ENCODE measurements around the gene MYO3A. TPM values are rescaled to one million over a fixed set of nuclear protein-coding genes. Genes with fewer than 3 reads are reported as not detected.

MYO3A gene
- total and polyA plus RNA-seq, 7 donors = 0.03 to 0.32 (median 0.04) TPM; not detected in 3

DNA sequence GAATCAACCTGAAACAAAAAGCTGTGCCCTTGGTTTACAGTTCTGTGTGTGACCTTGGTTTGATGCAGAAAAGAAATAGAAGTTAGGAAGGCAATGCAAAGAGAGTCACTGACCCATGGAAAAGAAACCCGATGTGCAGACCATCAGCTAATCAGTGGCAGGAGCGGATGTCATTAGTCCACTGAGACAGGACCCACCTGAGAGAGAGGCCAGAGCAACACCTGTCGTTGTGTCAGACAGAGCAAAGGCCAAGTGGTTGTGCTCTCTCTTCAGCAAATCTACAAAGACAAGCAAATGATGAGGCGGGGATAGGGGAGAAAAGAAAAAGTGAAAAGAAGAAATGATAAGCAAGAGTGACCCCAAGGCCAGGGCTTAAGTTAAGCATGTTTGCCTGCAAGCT lies 291.3 kb downstream of the MYO3A start:
- Histone ChIP-seq H3K27ac (no peak overlapping the region), H3K9me3 (no peaks in the 10 kb centered on the region), H3K4me3 (no peak overlapping the region), H3K36me3 (ENCODE audit: insufficient read depth in 1 of 2, low read depth in 1 of 2) (no peaks in the 10 kb centered on the region), H3K27me3 (ENCODE audit: insufficient read depth in 3 of 3, low read length in 2 of 3) (peaks cover 4 to 18% (median 8%) of the 10 kb centered on the region in 3 donors), H3K4me1 (no peaks in the 10 kb centered on the region)
- intact Hi-C loops (cut with DNase I) = no loop called here
- TF ChIP-seq, protein P1, sequence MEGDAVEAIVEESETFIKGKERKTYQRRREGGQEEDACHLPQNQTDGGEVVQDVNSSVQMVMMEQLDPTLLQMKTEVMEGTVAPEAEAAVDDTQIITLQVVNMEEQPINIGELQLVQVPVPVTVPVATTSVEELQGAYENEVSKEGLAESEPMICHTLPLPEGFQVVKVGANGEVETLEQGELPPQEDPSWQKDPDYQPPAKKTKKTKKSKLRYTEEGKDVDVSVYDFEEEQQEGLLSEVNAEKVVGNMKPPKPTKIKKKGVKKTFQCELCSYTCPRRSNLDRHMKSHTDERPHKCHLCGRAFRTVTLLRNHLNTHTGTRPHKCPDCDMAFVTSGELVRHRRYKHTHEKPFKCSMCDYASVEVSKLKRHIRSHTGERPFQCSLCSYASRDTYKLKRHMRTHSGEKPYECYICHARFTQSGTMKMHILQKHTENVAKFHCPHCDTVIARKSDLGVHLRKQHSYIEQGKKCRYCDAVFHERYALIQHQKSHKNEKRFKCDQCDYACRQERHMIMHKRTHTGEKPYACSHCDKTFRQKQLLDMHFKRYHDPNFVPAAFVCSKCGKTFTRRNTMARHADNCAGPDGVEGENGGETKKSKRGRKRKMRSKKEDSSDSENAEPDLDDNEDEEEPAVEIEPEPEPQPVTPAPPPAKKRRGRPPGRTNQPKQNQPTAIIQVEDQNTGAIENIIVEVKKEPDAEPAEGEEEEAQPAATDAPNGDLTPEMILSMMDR (IDR thresholded peaks at IDR 0.05) = no peak
- no peak for ATAC-seq
- DNase-seq = no peak
- WGBS, 3 donors = 75% methylated on average over 4 of the region's 4 CpGs

DNA sequence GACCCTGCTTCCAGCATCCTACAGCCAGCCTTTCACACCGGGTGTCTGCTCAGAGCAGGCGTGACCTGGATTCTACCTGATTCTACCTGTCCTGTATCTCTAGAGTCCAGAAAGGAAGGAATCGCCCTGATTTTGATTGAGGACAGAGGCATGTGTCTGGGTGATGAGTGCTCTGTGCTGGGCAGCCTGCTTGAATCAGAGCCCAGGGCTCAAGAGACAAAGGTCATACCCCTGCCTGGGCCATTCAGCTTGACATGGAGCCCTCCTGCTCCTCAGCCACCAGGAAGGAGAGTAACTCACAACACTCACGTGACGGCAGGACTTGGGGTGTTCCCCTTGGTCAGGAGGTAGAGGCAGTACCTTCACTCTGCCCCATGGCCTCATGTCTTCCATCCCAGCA lies 293.8 kb downstream of the MYO3A start:
- no peak for ATAC-seq
- H3K4me1 ChIP-seq = no peaks in the 10 kb centered on the region
- no peaks in the 10 kb centered on the region for H3K36me3 ChIP-seq (ENCODE audit: insufficient read depth in 1 of 2, low read depth in 1 of 2)
- intact Hi-C loops (cut with DNase I) = no loop called here
- no peak overlapping the region for H3K27ac ChIP-seq
- no peak for DNase-seq
- H3K27me3 ChIP-seq (ENCODE audit: insufficient read depth in 3 of 3, low read length in 2 of 3) = peaks cover 0 to 5% (median 0%) of the 10 kb centered on the region in 3 donors
- H3K4me3 ChIP-seq = no peak overlapping the region
- TF ChIP-seq, protein P1 (IDR thresholded peaks at IDR 0.05) = no peak
- WGBS, 3 donors = 83 to 95% (median 83%) methylated on average over 5 of the region's 5 CpGs
- H3K9me3 ChIP-seq = no peaks in the 10 kb centered on the region

DNA sequence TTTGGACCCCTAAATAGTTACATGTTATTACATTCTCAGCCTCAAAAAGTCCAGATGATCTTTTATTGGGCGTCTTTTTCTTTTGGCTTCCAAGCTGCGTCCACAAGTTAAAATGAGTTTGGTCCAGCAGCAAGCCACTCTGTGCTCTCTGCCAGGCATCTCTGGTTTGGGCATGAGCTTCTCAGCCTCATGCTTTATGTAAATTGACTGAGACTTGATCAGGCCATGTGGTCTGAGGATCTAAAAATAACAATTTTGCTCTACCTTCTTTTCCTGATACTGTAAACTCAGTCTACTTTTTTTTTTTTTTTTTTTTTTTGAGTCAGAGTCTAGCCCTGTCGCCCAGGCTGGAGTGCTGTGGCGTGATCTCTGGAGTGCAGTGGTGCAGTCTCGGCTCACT lies 298.1 kb downstream of the MYO3A start:
- H3K4me3 ChIP-seq = no peak overlapping the region
- WGBS, 3 donors = 86 to 90% (median 90%) methylated on average over 5 of the region's 5 CpGs

DNA sequence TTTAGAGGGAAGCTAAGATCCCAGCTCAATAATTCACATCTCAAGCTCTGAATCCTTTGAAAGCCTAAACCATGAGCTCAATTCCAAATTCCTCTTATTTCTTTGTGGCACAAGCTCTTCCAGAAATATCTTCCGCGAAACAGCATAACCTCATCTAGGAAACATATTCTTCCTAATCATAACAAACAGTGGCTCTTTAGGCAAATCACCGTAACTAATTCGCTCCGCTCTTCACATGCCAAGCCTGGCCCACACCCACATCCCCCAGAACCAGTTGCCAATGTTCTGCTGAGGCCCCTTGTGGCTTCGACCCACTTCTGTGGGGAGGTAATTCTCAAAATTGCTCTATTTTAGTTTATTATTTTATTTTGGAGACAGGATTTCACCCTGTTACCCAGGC lies 301.7 kb downstream of the MYO3A start:
- Histone ChIP-seq H3K27ac (no peak overlapping the region), H3K4me1 (no peaks in the 10 kb centered on the region), H3K9me3 (no peaks in the 10 kb centered on the region), H3K4me3 (no peak overlapping the region), H3K36me3 (ENCODE audit: insufficient read depth in 1 of 2, low read depth in 1 of 2) (no peaks in the 10 kb centered on the region), H3K27me3 (ENCODE audit: insufficient read depth in 3 of 3, low read length in 2 of 3) (no peaks in the 10 kb centered on the region)
- no peak for ATAC-seq
- 63 to 71% (median 63%) methylated on average over 6 of the region's 6 CpGs for WGBS, 3 donors
- intact Hi-C loops (cut with DNase I) = no loop called here
- TF ChIP-seq, protein P1 (IDR thresholded peaks at IDR 0.05) = no peak
- DNase-seq = no peak

More for the DNA sequence above, 298.1 kb downstream of the MYO3A start:
- ATAC-seq = no peak
- no peaks in the 10 kb centered on the region for H3K27me3 ChIP-seq (ENCODE audit: insufficient read depth in 3 of 3, low read length in 2 of 3)
- intact Hi-C loops (cut with DNase I) = no loop called here
- no peak overlapping the region for H3K27ac ChIP-seq
- no peaks in the 10 kb centered on the region for H3K36me3 ChIP-seq (ENCODE audit: insufficient read depth in 1 of 2, low read depth in 1 of 2)
- DNase-seq = no peak
- TF ChIP-seq, protein P1 (IDR thresholded peaks at IDR 0.05) = no peak
- no peaks in the 10 kb centered on the region for H3K9me3 ChIP-seq
- no peaks in the 10 kb centered on the region for H3K4me1 ChIP-seq

DNA sequence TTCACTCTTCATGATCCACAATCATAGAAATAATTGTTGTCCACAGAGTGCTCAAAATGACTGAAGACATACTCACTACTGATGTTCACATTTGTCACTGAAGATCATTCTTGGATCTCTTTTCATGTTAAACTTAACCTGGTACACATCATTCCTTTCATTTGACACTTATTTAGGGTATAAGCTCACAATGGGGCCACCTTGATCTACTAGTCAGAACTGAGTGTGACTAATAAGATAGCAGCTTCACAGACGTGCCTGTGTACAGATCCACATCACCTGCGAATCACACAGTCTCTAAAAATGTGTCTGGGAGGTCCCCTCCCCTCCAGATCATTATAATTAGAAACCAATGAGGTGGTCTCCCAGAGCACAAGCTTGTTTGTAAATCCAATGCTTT lies 304.3 kb downstream of the MYO3A start:
- WGBS, 3 donors = 35 to 52% (median 43%) methylated on average over 2 of the region's 2 CpGs
- no peak for ATAC-seq
- TF ChIP-seq, protein P1 (IDR thresholded peaks at IDR 0.05) = no peak
- Histone ChIP-seq H3K4me3 (no peak overlapping the region), H3K4me1 (no peaks in the 10 kb centered on the region), H3K9me3 (no peaks in the 10 kb centered on the region), H3K36me3 (ENCODE audit: insufficient read depth in 1 of 2, low read depth in 1 of 2) (no peaks in the 10 kb centered on the region), H3K27ac (no peak overlapping the region), H3K27me3 (ENCODE audit: insufficient read depth in 3 of 3, low read length in 2 of 3) (no peaks in the 10 kb centered on the region)
- intact Hi-C loops (cut with DNase I) = no loop called here
- DNase-seq = no peak
